Upper lobe of left lung (tissue), 6 donors: Measurements from ENCODE around the gene FUT8. TPM values are rescaled to one million over a fixed set of nuclear protein-coding genes. Genes with fewer than 3 reads are reported as not detected.

Source experiments
- ATAC-seq, 2 donors: fragments of 200-7000 bp; cut with Tn5 transposase; one replicate each; pipeline ENCODE4 v1.9.1; 2022; ENCODE audit warnings: mild to moderate bottlenecking in 2 of 2, moderate library complexity in 2 of 2; ENCODE audit not compliant: low FRiP score in 2 of 2
- DNase-seq, 2 donors: peaks; one replicate each; pipeline ENCODE4 v3.0.0-alpha.2; 2019 to 2020
- H3K27ac ChIP-seq, 4 donors: fragments of 200-600 bp; sonication (generic); one replicate each; pipeline ENCODE4 v1.5.1; 2016 to 2019
- H3K27me3 ChIP-seq, 4 donors: fragments of 200-600 bp; sonication (generic); one replicate each; pipeline ENCODE4 v1.5.1; 2017 to 2019
- H3K36me3 ChIP-seq, 4 donors: fragments of 200-600 bp; sonication (generic); one replicate each; pipeline ENCODE4 v1.5.1; 2016 to 2019
- H3K4me1 ChIP-seq, 4 donors: fragments of 200-600 bp; sonication (generic); one replicate each; pipeline ENCODE4 v1.5.1; 2018 to 2019
- H3K4me3 ChIP-seq, 4 donors: fragments of 200-600 bp; sonication (generic); one replicate each; pipeline ENCODE4 v1.5.1; 2017 to 2019; ENCODE audit warnings: mild to moderate bottlenecking in 2 of 4, moderate library complexity in 1 of 4
- H3K9me3 ChIP-seq, 4 donors: fragments of 200-600 bp; sonication (generic); one replicate each; pipeline ENCODE4 v1.5.1; 2018 to 2019
- EP300 ChIP-seq, 4 donors: sonication (generic); formaldehyde crosslinking; IDR thresholded peaks; one replicate each; pipeline ENCODE4 v1.5.1; 2017; ENCODE audit warnings: antibody characterized with exemption in 4 of 4, control low read depth in 2 of 4
- POLR2A ChIP-seq, 4 donors: fragments of 450-650 bp; IDR thresholded peaks; one replicate each; pipeline ENCODE4 v1.5.1; 2016 to 2017; ENCODE audit warnings: antibody characterized with exemption in 4 of 4, mild to moderate bottlenecking in 2 of 4
- POLR2AphosphoS5 ChIP-seq, 2 donors: sonication (generic); formaldehyde crosslinking; IDR thresholded peaks; one replicate each; pipeline ENCODE4 v1.5.1; 2017; ENCODE audit warnings: antibody characterized with exemption in 2 of 2
- WGBS, 2 donors: methylation state at CpG; one replicate each; pipeline ENCODE4 v1.1.5; 2017 to 2018; 5-methylcytosine and 5-hydroxymethylcytosine counted together
- total RNA-seq, 6 donors: library from RNA; depleted of rRNA in 4 of 6; stranded (reverse); fragments of >200 nt in 4 of 6; gene quantifications; one replicate each; pipeline versions ENCODE4 v1.1.0 to v1.2.1, GENCODE V29; 2016 to 2021
- TF ChIP-seq, protein P1 (sequence below), 6 experiments: fragments of 450-650 bp in 4 of 6; fragments of 200-600 bp in 2 of 6; sonication (generic) in 2 of 6; IDR thresholded peaks; one replicate each; pipeline ENCODE4 v1.5.1; 2016 to 2019; ENCODE audit warnings: antibody characterized with exemption in 6 of 6
- donor health status: DM: no; HTN: no; CAD: no; lungs with moderate emphysema.
- donor health status: DM: no; HTN: yes; CAD: no; lungs with severe emphysema.

The FUT8 gene
- total RNA-seq, 6 donors from 2014 or later, result 17.3 to 38.8 (median 29.1) TPM

GRCh38 chr14:65433157-65433556 lies 20.6 kb downstream of the FUT8 start:
- H3K36me3 ChIP-seq, result no peaks in the 10 kb centered on the region
- TF ChIP-seq POLR2A (IDR thresholded peaks at IDR 0.05) (no peak), POLR2AphosphoS5 (IDR thresholded peaks at IDR 0.05) (no peak), EP300 (IDR thresholded peaks at IDR 0.05) (no peak)
- TF ChIP-seq, protein P1, sequence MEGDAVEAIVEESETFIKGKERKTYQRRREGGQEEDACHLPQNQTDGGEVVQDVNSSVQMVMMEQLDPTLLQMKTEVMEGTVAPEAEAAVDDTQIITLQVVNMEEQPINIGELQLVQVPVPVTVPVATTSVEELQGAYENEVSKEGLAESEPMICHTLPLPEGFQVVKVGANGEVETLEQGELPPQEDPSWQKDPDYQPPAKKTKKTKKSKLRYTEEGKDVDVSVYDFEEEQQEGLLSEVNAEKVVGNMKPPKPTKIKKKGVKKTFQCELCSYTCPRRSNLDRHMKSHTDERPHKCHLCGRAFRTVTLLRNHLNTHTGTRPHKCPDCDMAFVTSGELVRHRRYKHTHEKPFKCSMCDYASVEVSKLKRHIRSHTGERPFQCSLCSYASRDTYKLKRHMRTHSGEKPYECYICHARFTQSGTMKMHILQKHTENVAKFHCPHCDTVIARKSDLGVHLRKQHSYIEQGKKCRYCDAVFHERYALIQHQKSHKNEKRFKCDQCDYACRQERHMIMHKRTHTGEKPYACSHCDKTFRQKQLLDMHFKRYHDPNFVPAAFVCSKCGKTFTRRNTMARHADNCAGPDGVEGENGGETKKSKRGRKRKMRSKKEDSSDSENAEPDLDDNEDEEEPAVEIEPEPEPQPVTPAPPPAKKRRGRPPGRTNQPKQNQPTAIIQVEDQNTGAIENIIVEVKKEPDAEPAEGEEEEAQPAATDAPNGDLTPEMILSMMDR (IDR thresholded peaks at IDR 0.05), result no peak
- no peak overlapping the region for H3K27ac ChIP-seq
- H3K4me3 ChIP-seq, result no peak overlapping the region
- no peak for DNase-seq
- H3K4me1 ChIP-seq, result peaks cover 0 to 13% (median 6%) of the 10 kb centered on the region in 4 donors
- 80 to 96% methylated on average over 2 of the region's 2 CpGs for WGBS, 2 donors
- H3K27me3 ChIP-seq, result no peaks in the 10 kb centered on the region
- no peaks in the 10 kb centered on the region for H3K9me3 ChIP-seq
- ATAC-seq, result no peak

GRCh38 chr14:65433646-65434045 lies 21.1 kb downstream of the FUT8 start:
- Histone ChIP-seq H3K4me3 (no peak overlapping the region), H3K9me3 (no peaks in the 10 kb centered on the region), H3K36me3 (no peaks in the 10 kb centered on the region), H3K27ac (no peak overlapping the region), H3K4me1 (peaks cover 0 to 13% (median 9%) of the 10 kb centered on the region in 4 donors), H3K27me3 (no peaks in the 10 kb centered on the region)
- ATAC-seq (no peak), DNase-seq (no peak)
- no peak for TF ChIP-seq POLR2A (IDR thresholded peaks at IDR 0.05)
- TF ChIP-seq, protein P1 (IDR thresholded peaks at IDR 0.05), result no peak
- TF ChIP-seq EP300 (IDR thresholded peaks at IDR 0.05), result no peak
- no peak for TF ChIP-seq POLR2AphosphoS5 (IDR thresholded peaks at IDR 0.05)
- 80 to 87% methylated on average over 2 of the region's 2 CpGs for WGBS, 2 donors

- 52 to 53% methylated on average over 3 of the region's 3 CpGs for WGBS, 2 donors
- no peaks in the 10 kb centered on the region for H3K9me3 ChIP-seq
- no peaks in the 10 kb centered on the region for H3K27me3 ChIP-seq
- H3K4me1 ChIP-seq, result peaks cover 0 to 19% (median 10%) of the 10 kb centered on the region in 4 donors
- H3K27ac ChIP-seq, result no peak overlapping the region
- ATAC-seq (no peak), DNase-seq (no peak)
- no peak overlapping the region for H3K4me3 ChIP-seq
- H3K36me3 ChIP-seq, result no peaks in the 10 kb centered on the region
- TF ChIP-seq POLR2AphosphoS5 (IDR thresholded peaks at IDR 0.05), result no peak
- no peak for TF ChIP-seq POLR2A (IDR thresholded peaks at IDR 0.05)
- TF ChIP-seq, protein P1 (IDR thresholded peaks at IDR 0.05), result no peak
- TF ChIP-seq EP300 (IDR thresholded peaks at IDR 0.05), result no peak
Measured at GRCh38 chr14:65434216-65434850, 21.8 kb downstream of the FUT8 start.

DNA sequence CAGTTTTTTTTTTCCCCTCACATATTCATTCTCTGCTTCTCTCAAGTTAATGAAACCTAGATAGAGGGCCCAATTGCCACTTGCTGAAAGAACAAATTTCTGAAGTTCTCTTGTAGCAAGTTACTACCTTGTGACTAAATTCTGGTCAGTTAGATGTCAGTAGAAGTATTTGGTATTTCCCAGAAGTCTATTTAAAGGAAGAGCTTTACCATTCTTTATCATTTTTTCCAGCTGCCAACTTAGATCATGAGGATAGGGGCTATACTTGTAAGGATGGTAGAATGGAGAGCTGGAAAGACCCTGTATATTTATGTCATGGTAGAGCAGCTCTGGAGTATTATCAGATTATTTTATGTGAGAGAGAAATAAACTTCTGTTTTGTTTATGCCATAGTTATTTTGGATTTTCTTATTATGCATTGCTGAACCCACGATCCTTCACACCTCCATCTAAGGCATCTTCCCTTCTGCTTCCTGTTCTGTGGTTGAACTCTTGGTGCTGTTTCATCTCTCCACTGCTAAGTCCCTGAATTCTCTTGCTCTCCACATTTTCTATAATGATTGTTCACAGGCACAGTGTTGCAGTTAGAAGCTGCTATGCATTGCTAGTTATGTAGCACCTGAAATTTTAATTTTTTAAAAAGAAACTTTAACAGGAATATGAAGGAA lies 25.9 kb downstream of the FUT8 start:
- Histone ChIP-seq H3K4me1 (peaks cover 0 to 12% (median 2%) of the 10 kb centered on the region in 4 donors), H3K27ac (no peak overlapping the region), H3K36me3 (no peaks in the 10 kb centered on the region), H3K4me3 (no peak overlapping the region), H3K9me3 (no peaks in the 10 kb centered on the region), H3K27me3 (no peaks in the 10 kb centered on the region)
- ATAC-seq (no peak), DNase-seq (no peak)
- WGBS, 2 donors, result 44 to 67% methylated on average over 1 of the region's 1 CpG
- TF ChIP-seq, protein P1 (IDR thresholded peaks at IDR 0.05), result no peak
- no peak for TF ChIP-seq POLR2A (IDR thresholded peaks at IDR 0.05)
- no peak for TF ChIP-seq EP300 (IDR thresholded peaks at IDR 0.05)
- no peak for TF ChIP-seq POLR2AphosphoS5 (IDR thresholded peaks at IDR 0.05)
